ENCODE data around the gene TEN1. TPM values are rescaled to one million over a fixed set of nuclear protein-coding genes. Genes with fewer than 3 reads are reported as not detected.

Gene TEN1, protein sequence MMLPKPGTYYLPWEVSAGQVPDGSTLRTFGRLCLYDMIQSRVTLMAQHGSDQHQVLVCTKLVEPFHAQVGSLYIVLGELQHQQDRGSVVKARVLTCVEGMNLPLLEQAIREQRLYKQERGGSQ
- polyA plus RNA-seq = 3.4 and 10.1 TPM in 2 replicates

DNA sequence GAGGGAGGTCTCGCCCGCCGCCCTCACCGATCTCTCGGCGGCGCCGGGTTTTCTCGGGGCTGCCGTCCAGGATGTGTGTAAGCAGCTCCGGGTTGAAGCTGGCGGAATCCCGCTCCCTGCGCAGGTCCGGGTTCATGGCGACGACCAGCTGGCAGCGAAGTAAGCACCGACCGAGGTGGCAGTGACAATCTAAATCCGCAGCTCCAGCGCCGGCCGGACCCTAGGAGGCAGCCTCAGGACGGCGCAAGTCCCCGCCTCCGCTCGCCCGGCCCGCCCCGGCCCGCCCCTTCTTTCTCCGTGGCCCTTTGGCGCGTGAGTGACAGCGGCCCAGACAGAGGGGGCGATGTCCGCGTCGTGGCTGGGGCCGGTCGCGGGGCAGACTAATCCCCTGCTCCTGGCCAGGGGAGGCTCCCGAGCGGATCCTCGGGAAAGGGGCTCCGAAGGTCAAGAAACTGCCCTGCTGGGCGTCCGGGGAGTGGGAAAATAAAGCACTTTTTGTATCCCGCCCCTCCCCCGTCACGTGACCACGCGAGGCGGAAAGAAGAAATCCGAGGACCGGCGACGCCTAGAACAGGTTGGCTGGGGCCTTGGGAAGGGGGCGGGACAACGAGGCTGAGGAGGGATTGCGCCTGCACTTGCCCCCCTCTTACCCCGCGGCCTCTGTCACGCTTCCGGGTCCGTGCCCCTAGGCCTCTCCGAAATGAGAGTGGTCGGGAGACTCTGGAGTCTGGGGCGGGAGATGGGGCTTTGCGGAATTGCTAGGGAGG, at the start of gene TEN1, which contains the start of gene ACOX1:
TSS of gene TEN1 (plus strand) at position 303 of the 767 bp plus-strand sequence. CDS start 6,953 bp downstream, outside the sequence.
TSS of gene ACOX1 (minus strand) at position 229 of the 767 bp plus-strand sequence. CDS start at position 136, 93 bp downstream.

DNA sequence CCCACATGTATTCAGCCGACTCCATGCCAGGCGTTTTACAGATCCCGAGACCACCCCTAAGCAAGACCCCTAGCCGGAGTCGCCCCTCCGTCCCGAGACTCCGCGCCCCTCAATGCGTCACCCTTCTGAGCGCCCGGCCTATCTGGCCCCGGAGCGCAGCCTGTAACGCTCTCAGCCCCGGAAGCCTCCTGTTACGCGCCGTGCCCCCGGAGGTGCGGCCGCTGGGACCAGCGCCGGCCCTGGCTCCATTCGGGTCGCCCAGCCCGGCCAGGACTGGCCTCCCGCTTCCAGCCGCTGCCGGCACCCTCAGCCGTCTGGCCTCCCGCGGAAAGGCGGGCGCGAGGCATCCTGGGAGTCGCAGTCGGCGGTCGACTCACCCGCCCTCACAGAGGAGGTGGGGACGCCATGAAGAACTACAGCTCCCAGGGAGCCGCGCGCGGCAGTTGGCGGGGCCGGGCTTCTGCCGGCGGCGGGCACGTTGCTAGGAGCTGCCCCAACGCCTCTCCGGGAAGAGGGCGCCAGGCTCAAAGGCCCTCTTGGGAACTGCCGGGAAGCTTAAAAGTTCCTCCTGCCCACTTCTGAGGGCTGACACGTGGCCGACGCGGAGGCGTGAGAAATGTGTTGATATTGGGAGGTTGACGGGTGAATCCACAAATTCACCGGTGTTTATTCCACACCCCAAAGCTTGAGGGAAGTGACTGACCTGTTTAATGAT, 38.2 kb upstream of the TEN1 start, which contains the start of gene FBF1:
TSS of gene FBF1 (minus strand) at position 316 of the 715 bp plus-strand sequence. CDS start 2,893 bp downstream, outside the sequence.

GRCh38 chr17:76000755-76001521, 21.9 kb downstream of the TEN1 start, which contains the start of gene CDK3:
Gene CDK3 (plus strand): TSS chr17:76000855. CDS start chr17:76001426, 571 bp downstream.

GRCh38 chr17:76027159-76027839, 48.3 kb downstream of the TEN1 start, which contains the start of gene EVPL:
Gene EVPL (minus strand): TSS chr17:76027306. CDS start chr17:76027198, 108 bp downstream.

Other genes starting within 250 kb of the TEN1 start
- 1.1 TPM in 1 of 2 replicates, not detected in the other for gene GALK1, start 214.0 kb upstream of the TEN1 start, polyA plus RNA-seq
- 1.2 TPM in 1 of 2 replicates, not detected in the other for gene UNK, start 194.4 kb upstream of the TEN1 start, polyA plus RNA-seq
- gene UNC13D, start 134.8 kb upstream of the TEN1 start, polyA plus RNA-seq = not detected in 2 replicates
- gene WBP2, start 123.9 kb upstream of the TEN1 start, polyA plus RNA-seq = 16.8 and 30.4 TPM in 2 replicates
- 3.8 and 5.3 TPM in 2 replicates for gene TRIM47, start 100.7 kb upstream of the TEN1 start, polyA plus RNA-seq
- not detected in 2 replicates for gene TRIM65, start 82.3 kb upstream of the TEN1 start, polyA plus RNA-seq
- gene MRPL38, start 74.4 kb upstream of the TEN1 start, polyA plus RNA-seq = 22.6 and 30.0 TPM in 2 replicates
- gene FBF1, start 38.2 kb upstream of the TEN1 start, polyA plus RNA-seq = 0.46 and 0.71 TPM in 2 replicates
- gene ACOX1, start 74 bp upstream of the TEN1 start, polyA plus RNA-seq = 16.2 and 18.6 TPM in 2 replicates
- gene CDK3, start 21.6 kb downstream of the TEN1 start, polyA plus RNA-seq = 0.29 and 1.8 TPM in 2 replicates
- 0.39 TPM in 1 of 2 replicates, not detected in the other for gene EVPL, start 48.1 kb downstream of the TEN1 start, polyA plus RNA-seq
- gene SRP68, start 93.3 kb downstream of the TEN1 start, polyA plus RNA-seq = 26.4 and 28.5 TPM in 2 replicates
- gene GALR2, start 95.5 kb downstream of the TEN1 start, polyA plus RNA-seq = 0.41 TPM in 1 of 2 replicates, not detected in the other
- 0.20 and 0.42 TPM in 2 replicates for gene ZACN, start 99.9 kb downstream of the TEN1 start, polyA plus RNA-seq
- 21.9 and 24.2 TPM in 2 replicates for gene EXOC7, start 124.5 kb downstream of the TEN1 start, polyA plus RNA-seq
- not detected in 2 replicates for gene FOXJ1, start 162.0 kb downstream of the TEN1 start, polyA plus RNA-seq

Measured in Purkinje cell (primary cell).